Stimulated activated CD8-positive, alpha-beta memory T cell treated with anti-CD3 and anti-CD28 coated beads, Interleukin-12 subunit alpha, Interleukin-12 subunit beta, amount 100 ng/mL, for 1 hour (primary cell): ENCODE data around the gene USP22.
A peak's percentile ranks its signal among the peaks of the same experiment; 100 is the strongest.

Experiments used
- DNase-seq: peaks from one replicate; pipeline ENCODE4 v3.0.0-alpha.2; 2020; ENCODE audit warnings: low read depth

The USP22 gene

DNA sequence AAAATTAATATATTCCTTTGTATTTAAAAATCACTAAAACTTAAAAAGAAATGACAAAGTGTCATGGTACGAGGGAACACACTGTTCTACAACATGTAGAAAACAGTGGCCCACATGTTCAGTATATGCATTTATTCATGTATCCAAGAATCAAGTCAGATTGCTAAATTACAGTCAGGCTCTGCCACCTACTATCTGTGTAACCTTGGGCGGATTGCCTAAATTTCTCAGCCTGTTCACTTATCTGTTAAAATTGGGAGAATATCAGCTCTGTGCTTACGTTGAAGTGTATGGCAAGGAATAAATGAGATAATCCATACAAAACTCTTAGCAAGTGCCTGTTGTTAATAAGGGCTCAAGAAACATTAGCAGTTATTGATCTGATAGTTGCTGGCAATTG is 3.4 kb upstream of the USP22 start:
- DNase-seq, result no peak

DNA sequence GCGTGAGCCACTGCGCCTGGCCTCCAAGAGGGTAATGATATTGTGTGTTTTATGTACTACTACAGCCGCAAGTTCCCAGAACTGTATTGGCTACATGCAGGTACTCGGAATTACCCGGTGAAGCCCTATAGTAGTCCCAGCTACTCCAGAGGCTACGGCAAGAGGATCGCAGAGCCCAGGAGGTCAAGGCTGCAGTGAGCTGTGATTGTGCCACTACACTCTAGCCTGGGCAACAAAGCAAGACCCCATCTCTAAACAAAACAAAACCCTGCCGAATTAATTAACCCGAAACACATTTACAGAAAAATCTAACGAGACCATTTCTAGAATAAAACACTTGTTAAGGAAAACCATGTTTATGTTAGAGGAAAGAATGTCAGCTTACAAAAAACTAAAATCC is 2.2 kb upstream of the USP22 start:
- no peak for DNase-seq

DNA sequence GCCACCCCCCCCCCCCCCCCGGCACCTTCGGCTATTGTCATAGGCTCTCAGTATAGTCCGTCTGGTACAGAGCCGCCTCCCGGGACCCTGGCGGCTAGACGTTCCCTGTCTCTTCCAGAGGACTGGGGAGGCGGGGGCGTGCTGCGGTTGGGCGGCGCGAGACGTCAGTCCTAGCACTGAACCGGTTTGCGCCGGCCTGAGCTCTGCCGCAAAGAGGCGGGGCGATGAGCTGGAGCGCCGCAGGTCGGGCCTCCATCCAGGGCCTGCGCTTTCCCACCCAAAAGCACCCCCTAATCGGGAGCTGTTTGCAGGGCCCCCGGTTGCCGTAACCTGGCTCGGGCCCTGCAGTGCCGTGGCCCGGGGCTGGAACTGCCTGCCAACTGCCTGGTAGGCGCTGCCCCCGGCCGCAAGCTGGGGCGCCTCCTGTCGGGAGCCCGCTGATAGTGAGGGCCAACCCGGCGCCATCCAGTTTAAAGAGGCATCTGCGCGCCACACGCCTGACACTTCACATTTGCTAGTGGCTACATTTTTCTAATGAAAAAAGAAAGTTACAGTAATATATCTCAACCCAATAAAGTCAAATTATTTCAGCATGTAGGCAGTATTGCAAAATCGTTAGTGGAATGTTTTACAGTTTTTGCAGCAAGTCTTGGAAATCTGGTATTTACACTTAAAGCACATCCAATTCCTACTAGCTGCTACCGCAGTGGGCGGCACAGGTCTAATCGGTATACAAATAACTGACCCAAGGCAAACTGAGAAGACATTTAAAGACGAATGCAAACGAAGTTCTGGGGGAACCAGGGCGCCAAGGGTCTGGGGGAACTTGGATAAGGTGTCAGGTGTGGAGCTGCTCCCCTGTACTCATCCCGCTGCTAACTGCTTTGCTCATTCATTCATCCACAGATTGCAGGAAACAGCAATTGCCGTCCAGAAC is 753 bp upstream of the USP22 start:
- DNase-seq, result peak; percentile 89

DNA sequence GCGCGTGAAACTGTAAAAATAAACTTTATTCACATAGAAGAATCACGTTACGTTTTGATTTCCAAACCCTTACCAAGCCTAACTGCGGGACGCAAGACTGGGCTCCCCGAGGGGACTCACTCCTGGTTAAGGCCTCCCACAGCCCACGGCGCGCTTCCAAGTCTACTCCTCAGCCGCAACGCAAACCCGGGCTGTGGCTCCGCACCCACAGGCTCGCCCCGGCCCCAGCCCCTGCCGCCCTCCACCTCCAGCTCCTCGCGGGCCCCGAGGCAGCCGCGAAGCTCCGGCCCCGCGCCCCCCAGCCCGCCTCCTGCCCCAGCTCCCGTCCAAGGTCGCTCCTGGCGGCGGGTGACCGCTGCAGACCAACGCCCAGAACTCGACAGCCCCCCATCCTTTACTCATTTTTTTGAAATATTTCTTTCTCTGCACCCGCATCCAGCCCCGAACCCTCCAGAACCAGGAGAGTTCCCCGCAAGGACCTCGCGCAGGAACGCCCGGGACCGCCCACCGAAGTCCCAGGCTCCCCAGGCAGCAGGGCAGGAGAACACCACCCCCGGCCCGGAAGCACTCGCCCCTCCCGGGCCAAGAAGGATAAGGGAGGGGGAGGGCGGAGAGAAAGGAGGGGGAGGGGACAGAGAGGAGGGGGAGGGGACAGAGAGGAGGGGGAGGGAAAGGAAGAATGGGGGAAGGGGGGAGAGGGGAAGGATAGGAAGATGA is 912 bp downstream of the USP22 start:
- peak; percentile 33 for DNase-seq

DNA sequence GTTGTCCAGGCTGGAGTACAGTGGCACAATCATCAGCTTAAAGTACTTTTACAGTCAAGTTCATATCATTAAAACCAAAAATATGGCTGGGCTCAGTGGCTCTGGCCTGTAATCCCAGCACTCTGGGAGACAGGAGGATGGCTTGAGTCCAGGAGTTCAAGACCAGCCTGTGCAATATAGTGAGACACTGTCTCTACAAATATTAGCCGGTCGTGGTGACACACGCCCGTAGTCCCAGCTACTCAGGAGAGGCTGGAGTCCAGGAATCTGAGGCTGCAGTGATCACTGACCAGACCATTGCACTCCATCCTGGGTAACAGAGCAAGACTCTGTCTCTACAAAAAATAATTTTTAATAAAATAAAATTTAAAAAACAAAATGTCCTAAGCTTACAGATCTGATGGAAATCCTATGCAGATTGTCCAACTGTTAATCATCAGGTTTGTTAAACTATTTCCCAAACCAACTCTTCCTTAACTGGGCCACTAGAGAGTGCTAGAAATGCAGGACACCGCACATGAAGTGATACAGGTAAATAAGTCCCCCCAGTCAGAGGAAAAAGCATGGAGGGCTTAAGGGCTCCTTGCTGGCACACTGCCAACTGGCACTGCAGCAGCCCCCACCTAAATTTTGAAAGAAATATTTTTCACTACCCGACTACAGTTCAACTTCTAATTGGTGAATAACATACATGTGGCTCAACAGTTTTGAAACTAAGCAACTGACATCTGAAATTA is 2.8 kb downstream of the USP22 start:
- no peak for DNase-seq

DNA sequence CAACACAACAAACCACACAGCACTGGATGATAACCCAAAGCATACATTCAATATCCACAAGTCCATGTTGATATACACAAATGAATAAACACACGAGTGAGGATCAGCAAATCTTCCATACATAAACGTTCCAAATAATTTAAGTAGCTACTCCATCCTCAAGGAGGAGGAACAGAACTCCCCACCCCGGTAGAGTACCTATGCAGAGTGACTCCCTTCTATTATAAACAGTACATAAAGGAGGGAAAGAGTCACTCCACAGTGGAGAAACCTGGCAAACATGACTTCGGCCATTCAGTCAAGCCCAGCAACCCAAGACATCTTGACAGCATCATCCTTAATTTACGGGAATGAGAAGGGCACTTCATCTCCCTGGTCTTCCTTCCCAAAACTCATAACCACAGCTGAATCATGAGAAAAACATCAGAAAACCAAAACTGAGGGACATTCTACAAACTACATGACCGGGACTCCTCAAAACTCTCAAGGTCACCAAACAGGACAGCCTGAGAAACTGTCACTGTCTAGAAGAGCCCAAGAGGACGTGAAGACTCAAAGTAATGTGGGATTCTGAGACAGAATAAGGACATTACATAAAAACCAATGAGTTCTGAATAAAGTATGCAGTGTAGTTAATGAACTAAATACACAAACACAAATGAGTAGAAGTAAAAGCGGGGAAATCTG is 5.6 kb downstream of the USP22 start:
- DNase-seq, result no peak

DNA sequence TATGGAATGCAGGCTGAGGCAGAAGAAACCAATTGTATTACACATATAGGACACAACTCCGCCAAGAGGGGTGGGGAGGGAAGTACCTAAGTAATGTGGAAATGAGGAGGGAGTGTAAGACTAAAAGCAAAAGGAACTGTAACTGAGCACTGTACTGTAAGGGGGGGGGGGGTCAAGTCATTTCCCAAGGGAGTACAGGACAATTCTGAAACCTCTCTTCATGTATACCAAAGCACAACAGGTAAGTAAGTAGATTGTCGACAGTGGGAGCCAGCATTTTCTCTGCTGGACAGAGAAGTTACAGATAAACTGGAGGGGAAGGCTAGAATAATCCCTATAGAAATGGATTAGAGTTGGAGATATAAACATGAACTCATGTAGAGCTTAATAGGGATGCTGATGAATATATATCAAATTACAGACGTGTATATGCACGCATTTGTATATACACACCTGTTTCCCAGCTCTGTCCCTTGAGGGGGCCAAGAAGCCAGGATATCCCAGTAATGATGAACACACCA is 6.4 kb downstream of the USP22 start:
- DNase-seq, result no peak

DNA sequence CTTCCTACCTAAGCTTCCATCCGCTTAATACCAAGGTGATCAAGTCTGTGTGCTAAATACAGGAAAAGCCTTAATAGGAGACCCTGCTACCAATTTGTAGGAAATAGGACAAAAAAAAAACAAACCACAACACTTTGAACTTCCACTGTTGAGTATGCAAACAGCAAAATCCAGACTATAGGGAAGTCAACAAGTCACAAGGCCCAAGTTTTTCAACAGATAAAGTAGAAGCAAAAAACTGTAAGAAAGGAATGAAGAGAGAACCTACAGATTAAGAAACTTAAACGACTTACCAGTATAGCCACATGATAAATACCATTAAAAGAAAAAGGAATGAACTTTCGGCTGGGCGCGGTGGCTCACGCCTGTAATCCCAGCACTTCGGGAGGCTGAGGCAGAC is 7.4 kb downstream of the USP22 start:
- DNase-seq, result no peak

DNA sequence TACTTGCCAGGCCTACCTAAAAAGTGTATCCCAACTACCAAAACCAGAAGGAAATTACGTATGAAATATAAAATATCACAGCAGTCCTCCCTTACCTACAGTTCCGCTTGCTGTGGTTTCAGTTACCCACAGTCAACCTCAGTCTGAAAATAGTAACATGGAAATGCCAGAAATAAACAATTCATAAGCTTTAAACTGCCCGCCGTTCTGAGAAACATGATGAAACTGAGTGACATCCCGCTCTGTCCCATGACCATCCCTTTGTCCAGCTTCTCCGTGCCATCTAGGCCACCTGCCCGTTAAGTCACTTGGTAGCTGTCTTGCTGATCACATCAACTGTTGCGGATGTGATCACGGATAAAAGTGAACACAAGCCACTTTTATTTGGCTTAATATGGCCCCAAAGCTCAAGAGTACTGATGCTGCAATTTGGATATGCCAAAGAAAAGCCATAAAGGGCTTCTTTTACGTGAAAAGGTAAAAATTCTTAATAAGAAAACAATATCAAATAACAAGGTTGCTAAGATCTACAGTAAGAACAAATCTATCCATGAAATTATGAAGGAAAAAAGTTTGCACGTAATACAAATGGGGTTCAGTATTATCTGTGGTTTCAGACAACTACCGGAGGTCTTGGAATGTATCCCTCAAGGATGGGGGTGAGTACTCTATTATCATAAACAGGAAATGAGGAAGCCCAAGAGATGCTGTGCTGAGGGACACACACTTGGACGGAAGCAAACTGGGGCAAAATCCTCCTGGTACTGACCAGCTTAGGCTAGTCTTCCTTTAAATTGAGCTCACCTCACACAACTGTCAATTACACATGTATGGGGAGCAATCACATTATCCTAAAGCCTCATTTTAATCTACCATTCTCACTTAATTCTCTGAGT is 8.2 kb downstream of the USP22 start:
- peak; percentile 6 for DNase-seq

DNA sequence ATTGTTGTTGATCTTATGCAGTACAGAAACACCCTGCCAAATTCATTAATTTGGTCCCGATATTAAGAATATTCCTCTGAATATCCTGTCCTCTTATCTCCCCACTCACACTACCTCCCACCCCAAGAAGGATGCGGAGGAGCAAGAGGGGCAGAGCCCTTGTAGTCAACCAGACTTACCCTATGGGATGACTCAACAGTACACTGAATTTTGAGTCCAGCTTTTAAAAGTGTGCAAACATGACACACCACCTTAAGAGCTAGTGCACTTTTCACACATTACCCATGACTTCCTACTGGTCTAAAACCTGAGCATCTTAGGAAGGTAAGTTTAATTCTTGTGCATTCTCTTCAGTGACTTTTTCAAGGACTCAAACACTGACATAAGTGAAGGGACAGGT is 9.5 kb downstream of the USP22 start:
- no peak for DNase-seq

DNA sequence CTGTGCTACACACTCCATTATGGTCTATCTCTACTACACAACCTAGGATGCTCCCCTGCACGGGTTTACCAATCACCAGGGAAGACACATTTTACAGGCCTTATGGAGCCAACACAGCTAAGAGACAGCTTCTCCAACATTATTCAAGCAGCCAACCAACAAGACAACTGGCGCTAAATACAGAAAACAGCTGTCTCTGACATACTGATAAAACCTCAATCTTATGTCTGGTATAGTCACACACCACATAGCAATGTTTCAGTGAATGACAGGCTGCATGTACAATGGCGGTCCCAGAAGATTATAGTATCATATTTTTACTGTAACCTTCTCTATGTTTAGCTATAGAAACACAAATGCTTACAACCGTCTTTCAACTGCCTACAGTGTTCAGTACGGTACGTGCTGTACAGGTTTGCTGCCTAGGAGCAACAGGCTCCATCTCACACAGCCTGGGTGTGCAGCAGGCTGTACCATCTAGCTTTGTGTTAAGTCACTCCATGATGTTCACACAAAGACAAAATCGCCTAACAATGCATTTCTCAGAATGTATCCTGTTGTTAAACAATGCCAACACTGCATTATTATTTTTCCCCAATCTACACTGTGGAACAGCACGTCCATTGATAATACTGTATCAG is 10.9 kb downstream of the USP22 start:
- DNase-seq, result no peak

DNA sequence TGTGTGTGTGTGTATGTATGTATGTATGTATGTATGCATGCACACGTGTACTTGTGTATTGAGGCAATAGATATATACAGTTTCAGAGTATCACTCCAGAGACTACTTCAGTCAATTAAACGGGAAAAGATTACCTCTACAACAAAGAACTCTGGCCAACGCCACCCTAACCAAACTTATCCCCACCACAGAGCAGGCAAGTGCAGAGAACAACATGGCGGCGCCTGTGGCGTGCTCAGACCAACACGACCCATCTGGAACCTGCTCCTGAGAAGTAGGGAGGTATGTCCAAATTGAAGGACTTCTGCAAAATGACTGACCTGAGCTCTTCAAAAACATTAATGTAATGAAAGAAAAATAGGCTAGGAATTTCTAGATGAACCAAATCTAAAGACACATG is 12.4 kb downstream of the USP22 start:
- DNase-seq, result no peak

DNA sequence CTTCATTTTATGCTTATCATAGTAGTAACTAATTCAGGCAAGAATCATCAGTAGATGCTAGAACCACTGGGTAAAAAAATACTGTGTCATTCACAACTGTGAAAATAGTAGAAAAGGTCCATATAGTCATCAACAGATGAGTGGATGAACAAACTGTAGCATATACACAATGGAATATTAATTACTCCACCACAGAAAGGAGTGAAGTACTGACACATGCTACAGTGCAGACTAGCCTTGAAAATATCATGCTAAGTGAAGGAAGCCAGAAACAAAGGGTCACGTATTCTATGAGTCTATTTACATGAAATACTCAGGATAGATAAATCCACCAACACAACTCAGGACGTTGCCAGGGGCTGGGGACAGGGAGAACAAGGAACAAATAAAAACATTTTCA is 13.3 kb downstream of the USP22 start:
- no peak for DNase-seq

DNA sequence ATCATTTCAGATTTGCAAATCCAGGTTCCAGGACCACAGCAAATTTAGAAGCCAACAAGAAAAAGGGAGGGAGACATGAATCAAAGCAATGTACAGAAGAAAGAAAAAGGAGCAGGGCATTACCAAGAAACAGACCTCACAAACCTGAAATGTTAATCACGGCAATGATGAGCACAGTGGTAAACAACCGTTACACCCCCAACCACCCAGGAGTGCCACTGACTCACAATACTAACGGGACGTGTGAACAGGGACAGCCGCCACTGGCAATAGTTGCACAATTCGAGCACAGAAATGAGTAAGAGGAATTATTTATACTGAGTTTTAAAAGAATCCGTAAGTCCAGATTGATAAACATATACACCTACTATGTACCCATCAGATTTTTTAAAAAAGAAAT is 13.8 kb downstream of the USP22 start:
- DNase-seq, result no peak

DNA sequence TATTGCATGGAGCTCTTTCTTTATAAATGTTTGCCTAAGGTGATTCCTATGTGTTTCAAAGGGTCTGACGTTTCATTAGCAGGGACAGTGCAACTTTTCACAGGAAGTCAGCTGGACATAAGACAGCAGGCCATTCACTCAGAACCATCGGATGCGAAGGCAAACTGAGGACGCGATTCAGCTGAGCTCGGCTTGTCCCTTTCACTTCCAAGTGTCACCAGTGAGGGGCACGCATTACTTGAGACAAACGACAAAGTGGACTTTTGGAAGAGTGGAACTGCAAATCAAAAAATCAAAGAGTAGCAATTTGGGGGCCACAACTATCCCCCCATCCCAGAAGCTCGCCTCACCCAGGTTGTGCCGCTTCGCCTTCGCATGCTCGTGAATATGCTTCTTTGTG is 14.6 kb downstream of the USP22 start:
- no peak for DNase-seq

DNA sequence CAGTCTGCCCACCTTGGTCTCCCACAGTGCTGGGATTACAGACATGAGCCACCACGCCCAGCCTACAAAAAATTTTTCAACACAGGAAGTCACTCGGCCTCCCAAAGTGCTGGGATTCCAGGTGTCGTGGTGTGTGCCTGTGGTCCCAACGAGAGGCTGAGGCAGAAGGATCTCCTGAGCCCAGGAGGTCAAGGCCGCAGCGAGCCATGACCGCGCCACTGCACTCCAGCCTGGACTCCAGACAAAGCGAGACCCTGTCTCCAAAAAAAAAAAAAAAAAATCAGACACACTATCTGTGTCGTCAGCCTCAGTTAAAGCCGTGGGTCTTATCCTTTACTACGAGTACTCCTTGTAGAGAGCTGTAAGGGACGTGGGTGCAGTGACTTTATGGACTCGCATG is 15.8 kb downstream of the USP22 start:
- no peak for DNase-seq

DNA sequence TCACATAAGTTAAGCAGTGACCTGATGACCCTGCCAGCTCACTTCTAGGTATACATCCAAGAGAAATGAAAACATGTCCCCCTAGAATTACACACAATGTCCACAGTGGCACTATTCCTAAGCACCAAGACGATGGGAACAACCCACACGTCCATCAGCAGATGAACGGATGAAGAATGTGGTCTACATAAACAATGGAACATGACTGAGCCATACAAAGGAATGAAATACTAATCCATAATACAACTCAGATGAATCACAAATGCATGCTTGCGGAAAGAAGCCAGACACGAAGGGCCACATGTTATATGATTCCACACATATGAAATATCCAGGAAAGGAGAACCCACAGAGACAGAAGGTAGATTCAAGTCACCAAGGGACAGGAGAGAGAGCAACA is 17.4 kb downstream of the USP22 start:
- DNase-seq, result no peak

DNA sequence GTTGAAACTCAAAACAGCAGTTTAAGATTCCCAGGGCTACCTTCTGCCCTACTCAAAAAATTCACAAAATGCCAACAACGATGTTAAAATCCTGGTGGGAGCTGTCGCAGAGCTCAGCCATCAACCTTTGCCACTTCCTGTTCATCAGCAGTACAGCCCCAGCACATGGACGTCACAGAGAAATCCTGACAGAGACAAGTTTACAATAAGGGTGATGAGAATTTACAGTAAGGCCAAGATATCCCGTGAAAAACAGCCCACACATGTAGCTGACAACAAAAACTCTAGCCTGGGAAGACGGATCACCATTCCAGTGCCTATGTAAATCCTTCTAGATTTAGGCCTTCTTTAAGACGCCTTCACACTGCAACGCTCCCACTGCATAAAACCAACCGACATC is 18.8 kb downstream of the USP22 start:
- no peak for DNase-seq

DNA sequence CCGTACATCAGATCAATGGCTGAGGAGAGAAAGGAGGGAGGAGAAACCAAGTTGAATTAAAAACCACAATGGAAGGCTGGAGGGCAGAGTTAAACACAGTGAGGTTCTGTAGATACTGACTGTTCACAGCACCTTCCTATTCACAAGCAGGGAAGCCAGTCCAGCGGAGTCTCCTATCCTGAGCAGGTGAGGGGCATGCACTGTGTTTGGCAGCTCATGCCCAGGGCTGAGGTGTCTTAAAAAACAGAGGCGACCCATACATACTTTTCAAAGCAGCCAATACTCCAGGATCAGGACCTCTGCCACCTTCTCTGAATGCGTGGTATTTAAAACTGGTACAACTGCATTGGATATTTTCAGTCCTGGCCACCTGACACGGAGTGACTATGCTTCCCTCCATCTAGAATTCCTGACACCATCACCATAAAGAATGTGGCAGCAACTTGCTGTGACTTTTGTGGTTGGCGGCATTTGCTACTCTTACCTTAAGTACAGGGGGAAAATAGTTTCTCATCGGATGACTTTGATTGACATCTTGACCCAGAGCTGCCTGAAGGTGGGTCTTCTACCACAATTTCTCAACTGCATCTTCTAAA is 21.5 kb downstream of the USP22 start:
- DNase-seq, result no peak

DNA sequence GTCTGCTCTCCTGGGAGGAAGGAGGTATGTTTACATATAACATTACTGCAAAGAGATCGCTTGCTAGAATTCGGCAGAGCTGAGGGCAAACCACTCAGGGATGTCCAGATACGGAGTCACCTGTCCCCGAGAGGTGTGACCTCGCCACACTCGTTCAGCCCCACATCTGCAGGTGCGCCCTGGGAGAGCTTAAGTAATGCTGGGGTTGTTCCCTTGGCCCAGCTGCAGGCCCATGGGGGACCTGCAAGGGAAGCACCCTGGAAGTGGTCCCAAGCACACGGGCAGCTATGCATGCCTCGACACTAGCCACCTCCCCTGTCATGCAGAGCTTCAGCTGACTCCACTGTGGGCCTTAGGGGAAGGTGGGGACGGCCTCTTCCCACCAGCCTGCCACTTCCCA is 22.2 kb downstream of the USP22 start:
- DNase-seq, result no peak
